H1 (cell line): Measurements from ENCODE around the gene STK40. TPM values are rescaled to one million over a fixed set of nuclear protein-coding genes. Genes with fewer than 3 reads are reported as not detected.

Experiments used
- CTCF ChIA-PET: fragments of 300-600 bp; sonication (Branson Sonifier 250); formaldehyde crosslinking; loops from one replicate; lab custom pipeline; 2021; ENCODE audit not compliant: partially characterized antibody; lab: Charles Lee
- POLR2A ChIA-PET: fragments of 300-600 bp; sonication (Branson Sonifier 250); formaldehyde crosslinking; loops from one replicate; lab custom pipeline; 2021; ENCODE audit warnings: inconsistent platforms; ENCODE audit not compliant: partially characterized antibody; lab: Charles Lee
- DNase-seq, 2 experiments: peaks; one replicate each; pipeline versions ENCODE4 v3.0.0 to v3.0.0-alpha.2; 2010 to 2022; ENCODE audit warnings: low spot score in 2 of 2, low read depth in 1 of 2, mixed read lengths in 1 of 2
- FAIRE-seq: peaks from 2 replicates; lab custom pipeline; 2011; peaks lifted over from hg19 to GRCh38; lab: Jason Lieb, UNC
- H2AFZ ChIP-seq: 2 replicates; pipeline ENCODE4 v1.8.1; 2012; ENCODE audit warnings: low read length, inconsistent platforms
- H2AK5ac ChIP-seq: 2 replicates; pipeline ENCODE4 v1.6.1; 2013; ENCODE audit warnings: low read depth, low read length
- H2BK120ac ChIP-seq: replicated peaks from 2 replicates; pipeline ENCODE3; 2013; ENCODE audit warnings: low read depth, low read length, inconsistent platforms
- H2BK12ac ChIP-seq: 2 replicates; pipeline ENCODE4 v1.6.1; 2013; ENCODE audit warnings: low read depth, low read length
- H2BK15ac ChIP-seq: 2 replicates; pipeline ENCODE4 v1.6.1; 2013; ENCODE audit warnings: low read length
- H2BK20ac ChIP-seq: 2 replicates; pipeline ENCODE4 v1.6.1; 2013; ENCODE audit warnings: low read length
- H2BK5ac ChIP-seq: 2 replicates; pipeline ENCODE4 v1.6.1; 2013; ENCODE audit warnings: low read depth, low read length
- H3K14ac ChIP-seq: 2 replicates; pipeline ENCODE4 v1.6.1; 2013; ENCODE audit warnings: inconsistent platforms; ENCODE audit not compliant: insufficient read length
- H3K18ac ChIP-seq: 2 replicates; pipeline ENCODE4 v1.6.1; 2013; ENCODE audit warnings: low read length; ENCODE audit errors: extremely low read depth
- H3K23ac ChIP-seq: 2 replicates; pipeline ENCODE4 v1.6.1; 2013; ENCODE audit warnings: inconsistent platforms; ENCODE audit not compliant: insufficient read length
- H3K23me2 ChIP-seq: 2 replicates; pipeline ENCODE4 v1.6.1; 2013; ENCODE audit warnings: low read depth, low read length
- H3K27ac ChIP-seq: 2 replicates; pipeline ENCODE4 v1.6.1; 2011; ENCODE audit warnings: low read depth, low read length, inconsistent platforms
- H3K27me3 ChIP-seq, 4 experiments: replicated peaks in 1 of 4; 1 replicate in 1 of 4; 2 replicates in 3 of 4; pipeline versions ENCODE4 v1.6.1 to v1.8.1; 2011 to 2013; ENCODE audit warnings: low read length in 3 of 4, mild to moderate bottlenecking in 3 of 4, inconsistent platforms in 2 of 4, mixed read lengths in 2 of 4, moderate library complexity in 1 of 4; ENCODE audit not compliant: control insufficient read depth in 3 of 4, insufficient read depth in 3 of 4; ENCODE audit errors: extremely low read depth in 1 of 4
- H3K36me3 ChIP-seq, 4 experiments: 2 replicates each; pipeline versions ENCODE4 v1.6.1 to v1.8.1; 2011 to 2013; ENCODE audit warnings: mild to moderate bottlenecking in 4 of 4, low read length in 3 of 4, moderate library complexity in 2 of 4, control low read depth in 1 of 4, inconsistent platforms in 1 of 4; ENCODE audit not compliant: insufficient read depth in 4 of 4, control insufficient read depth in 2 of 4
- H3K4ac ChIP-seq: replicated peaks from 2 replicates; pipeline ENCODE3; 2013; ENCODE audit warnings: low read length, low read depth, mixed read lengths, inconsistent platforms; ENCODE audit not compliant: insufficient read length
- H3K4me1 ChIP-seq, 4 experiments: replicated peaks in 1 of 4; 1 replicate in 1 of 4; 2 replicates in 3 of 4; pipeline versions ENCODE4 v1.6.1 to v1.8.1; 2011 to 2013; ENCODE audit warnings: low read length in 3 of 4, inconsistent platforms in 2 of 4, mixed read lengths in 1 of 4; ENCODE audit not compliant: insufficient read depth in 4 of 4, control insufficient read depth in 3 of 4
- H3K4me2 ChIP-seq, 2 experiments: 2 replicates each; pipeline versions ENCODE4 v1.6.1 to v1.8.1; 2011 to 2013; ENCODE audit warnings: low read depth in 2 of 2, low read length in 2 of 2, control low read depth in 1 of 2, inconsistent platforms in 1 of 2, mild to moderate bottlenecking in 1 of 2; ENCODE audit not compliant: insufficient read depth in 1 of 2
- H3K4me3 ChIP-seq, 4 experiments: fragments of 200-600, 300-600 bp in 1 of 4; sonication (generic), shearing (Covaris generic), sonication (Bioruptor Twin) in 1 of 4; 2 replicates each; pipeline versions ENCODE4 v1.5.1 to v1.8.1; 2011 to 2016; ENCODE audit warnings: low read length in 4 of 4, low read depth in 3 of 4, control low read depth in 2 of 4, inconsistent platforms in 2 of 4, mild to moderate bottlenecking in 2 of 4, mixed read lengths in 1 of 4, moderate library complexity in 1 of 4; ENCODE audit not compliant: insufficient read depth in 2 of 4; ENCODE audit errors: extremely low read depth in 1 of 4
- H3K56ac ChIP-seq: replicated peaks from 2 replicates; pipeline ENCODE3; 2013; ENCODE audit warnings: low read depth, mild to moderate bottlenecking, mixed read lengths, low read length, inconsistent platforms; ENCODE audit not compliant: insufficient read length
- H3K79me1 ChIP-seq: 2 replicates; pipeline ENCODE4 v1.6.1; 2013; ENCODE audit warnings: low read depth, low read length, control low read depth
- H3K79me2 ChIP-seq, 2 experiments: 2 replicates each; pipeline versions ENCODE4 v1.6.1 to v1.8.1; 2012 to 2013; ENCODE audit warnings: low read length in 2 of 2, mild to moderate bottlenecking in 2 of 2, inconsistent platforms in 1 of 2; ENCODE audit not compliant: insufficient read depth in 2 of 2, control insufficient read depth in 1 of 2
- H3K9ac ChIP-seq, 4 experiments: replicated peaks in 1 of 4; 1 replicate in 1 of 4; 2 replicates in 3 of 4; pipeline versions ENCODE4 v1.6.1 to v1.8.1; 2011 to 2013; ENCODE audit warnings: low read depth in 3 of 4, low read length in 3 of 4, control low read depth in 2 of 4, mild to moderate bottlenecking in 2 of 4, moderate library complexity in 2 of 4, inconsistent platforms in 1 of 4; ENCODE audit errors: extremely low read depth in 1 of 4
- H3K9me3 ChIP-seq, 2 experiments: 2 replicates each; pipeline versions ENCODE4 v1.6.1 to v1.8.1; 2012 to 2013; ENCODE audit warnings: mild to moderate bottlenecking in 2 of 2, moderate library complexity in 2 of 2, control low read depth in 1 of 2, inconsistent platforms in 1 of 2, low read depth in 1 of 2, low read length in 1 of 2, mixed read lengths in 1 of 2; ENCODE audit not compliant: insufficient read depth in 2 of 2
- H4K20me1 ChIP-seq, 2 experiments: replicated peaks in 1 of 2; 2 replicates each; pipeline versions ENCODE3 to v1.8.1; 2011 to 2013; ENCODE audit warnings: inconsistent platforms in 2 of 2, low read length in 2 of 2, mild to moderate bottlenecking in 1 of 2; ENCODE audit not compliant: insufficient read depth in 2 of 2, control insufficient read depth in 1 of 2
- H4K5ac ChIP-seq: 2 replicates; pipeline ENCODE4 v1.6.1; 2013; ENCODE audit warnings: low read length, low read depth, mixed read lengths, inconsistent platforms; ENCODE audit not compliant: insufficient read length
- H4K8ac ChIP-seq: 2 replicates; pipeline ENCODE4 v1.8.0; 2013; ENCODE audit warnings: mild to moderate bottlenecking, moderate library complexity, low read length, inconsistent platforms; ENCODE audit not compliant: insufficient read depth; ENCODE audit errors: extremely low read depth
- H4K91ac ChIP-seq: replicated peaks from 2 replicates; pipeline ENCODE3; 2013; ENCODE audit warnings: low read length, mixed read lengths, inconsistent platforms; ENCODE audit not compliant: insufficient read length
- BRCA1 ChIP-seq: IDR thresholded peaks from 2 replicates; pipeline ENCODE4 v1.6.1; 2012; ENCODE audit warnings: low read depth, low read length, improper control_type of control experiment
- CBX5 ChIP-seq: fragments of 300-800, 300-1000 bp; sonication (generic); IDR thresholded peaks from 2 replicates; pipeline ENCODE4 v1.7.1; 2016; ENCODE audit warnings: antibody characterized with exemption, low read length, low read depth
- CHD1 ChIP-seq: IDR thresholded peaks from 2 replicates; pipeline ENCODE4 v1.6.1; 2012; ENCODE audit warnings: low read depth, low read length, improper control_type of control experiment
- CTBP2 ChIP-seq: IDR thresholded peaks from 2 replicates; pipeline ENCODE4 v1.7.0; 2011; ENCODE audit warnings: borderline replicate concordance, mild to moderate bottlenecking, moderate library complexity, mixed read lengths, low read length; ENCODE audit not compliant: insufficient read depth, insufficient read length
- EZH2 ChIP-seq: fragments of 200-600 bp; sonication (generic); IDR thresholded peaks from 2 replicates; pipeline ENCODE4 v1.7.1; 2012; ENCODE audit warnings: low read depth, mild to moderate bottlenecking, moderate library complexity, low read length, inconsistent platforms; ENCODE audit not compliant: severe bottlenecking
- JUND ChIP-seq: IDR thresholded peaks from 2 replicates; pipeline ENCODE4 v1.6.1; 2011; ENCODE audit warnings: mild to moderate bottlenecking, improper control_type of control experiment, low read length
- KDM5A ChIP-seq: fragments of 200-600 bp; IDR thresholded peaks from 2 replicates; pipeline ENCODE4 v1.7.1; 2012; ENCODE audit warnings: mild to moderate bottlenecking, low read length, inconsistent platforms, mixed read lengths
- MAFK ChIP-seq: IDR thresholded peaks from 2 replicates; pipeline ENCODE4 v1.6.1; 2012; ENCODE audit warnings: low read depth, mild to moderate bottlenecking, improper control_type of control experiment, low read length
- RBBP5 ChIP-seq: IDR thresholded peaks from 2 replicates; pipeline ENCODE4 v1.7.1; 2012; ENCODE audit warnings: low read depth, mild to moderate bottlenecking, inconsistent platforms, low read length, moderate library complexity, borderline replicate concordance
- RXRA ChIP-seq: IDR thresholded peaks from 2 replicates; pipeline ENCODE4 v1.6.1; 2011; ENCODE audit warnings: low read depth, mild to moderate bottlenecking, low read length, moderate library complexity; ENCODE audit not compliant: insufficient read depth
- SIX5 ChIP-seq: IDR thresholded peaks from 2 replicates; pipeline ENCODE4 v1.6.1; 2011; ENCODE audit warnings: mild to moderate bottlenecking, low read depth, low read length
- SP4 ChIP-seq: IDR thresholded peaks from 2 replicates; pipeline ENCODE4 v1.6.1; 2012; ENCODE audit warnings: low read length, inconsistent platforms
- SRF ChIP-seq: IDR thresholded peaks from 2 replicates; pipeline ENCODE4 v1.6.1; 2011; ENCODE audit warnings: mild to moderate bottlenecking, low read depth, low read length, moderate library complexity
- WGBS, 2 experiments: shearing (Covaris generic) in 1 of 2; methylation state at CpG; one replicate each; pipeline versions ENCODE4 v1.1.6 to v1.1.7; 2013 to 2015; ENCODE audit warnings: low lambda C conversion rate in 2 of 2, mixed read lengths in 2 of 2, inconsistent platforms in 1 of 2, low coverage in 1 of 2, missing lambda C conversion rate in 1 of 2; ENCODE audit not compliant: insufficient replicate concordance in 2 of 2, insufficient coverage in 1 of 2, insufficient read length in 1 of 2; ENCODE audit errors: extremely low coverage in 1 of 2, missing lambda C conversion rate in 1 of 2; 5-methylcytosine and 5-hydroxymethylcytosine counted together
- polyA plus RNA-seq, 7 experiments: library from polyadenylated mRNA; depleted of rRNA in 3 of 7; stranded (reverse) in 5 of 7; unstranded in 2 of 7; fragments of >200 nt in 5 of 7; fragments of 200-250 nt in 2 of 7; gene quantifications; 1 replicate in 5 of 7; 2 replicates in 1 of 7; 4 replicates in 1 of 7; pipeline versions ENCODE4 v1.2.1 to v1.2.3, GENCODE V29; 2011 to 2013; ENCODE audit warnings: missing spikeins in 2 of 7, mixed read lengths in 2 of 7
- total RNA-seq: library from RNA; stranded (reverse); fragmentation: NEBNext Ultra II Directional; extraction: Animal tissue kit (Norgen Biotek cat#: 25700); gene quantifications from 2 replicates; pipeline ENCODE4 v1.2.1, GENCODE V29; 2021

STK40 gene
- total and polyA plus RNA-seq, 2 of the 8 experiments (the other 6 are each of a cell fraction or from before 2014, with no cell fraction given) = 13.6 to 28.6 TPM

DNA sequence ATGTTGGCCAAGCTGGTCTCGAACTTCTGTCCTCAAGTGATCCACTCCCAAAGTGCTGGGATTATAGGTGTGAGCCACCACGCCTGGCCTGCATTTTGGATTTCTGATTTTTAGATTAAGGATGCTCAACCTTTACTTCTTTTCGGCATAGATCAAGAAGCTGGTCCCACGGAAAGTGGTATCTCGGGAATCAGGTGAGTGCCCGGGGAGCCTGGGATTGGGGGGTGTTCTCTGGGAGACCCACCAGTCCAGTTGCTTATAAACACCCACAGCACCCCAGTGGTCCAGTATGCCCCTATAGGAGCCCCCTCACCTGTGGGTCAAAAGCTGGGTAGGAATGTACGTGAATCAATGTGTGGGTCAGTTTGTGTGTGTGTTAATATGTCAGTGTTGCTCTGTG lies 76.3 kb downstream of the STK40 start:
- FAIRE-seq = no peak
- Histone ChIP-seq H4K5ac (no peak overlapping the region), H3K9me3 (no peaks in the 10 kb centered on the region), H3K4me2 (no peak overlapping the region), H2BK12ac (no peak overlapping the region), H2BK5ac (no peak overlapping the region), H3K27ac (no peak overlapping the region), H3K36me3 (peaks cover 0 to 2% (median 0%) of the 10 kb centered on the region in 4 experiments; a peak in 2 of 8 replicates), H2AFZ (no peak overlapping the region), H3K14ac (no peak overlapping the region), H3K79me2 (no peaks in the 10 kb centered on the region), H3K56ac (no peak overlapping the region), H4K91ac (no peak overlapping the region), H4K20me1 (peaks cover 0 to 7% of the 10 kb centered on the region in 2 experiments), H2BK20ac (no peak overlapping the region), H3K23me2 (peaks cover 6% of the 10 kb centered on the region), H4K8ac (no peak overlapping the region), H3K4ac (no peak overlapping the region), H3K79me1 (no peaks in the 10 kb centered on the region; the same call in 1 of the 2 replicates), H3K4me1 (peaks cover 0 to 9% (median 6%) of the 10 kb centered on the region in 4 experiments; a peak in 6 of 7 replicates), H2AK5ac (no peak overlapping the region), H2BK15ac (no peak overlapping the region), H3K27me3 (no peaks in the 10 kb centered on the region), H3K9ac (no peak overlapping the region), H3K4me3 (no peak overlapping the region), H3K18ac (no peak overlapping the region), H3K23ac (no peak overlapping the region), H2BK120ac (no peak overlapping the region)
- CTCF ChIA-PET = interaction anchor here (0.7 to 1.8 kb wide), 5 partner anchors 11 to 202 kb away, joined by 3 to 6 read pairs (median 3); no protein-coding TSS in a partner anchor
- 90% methylated on average over 7 of the region's 7 CpGs; no CpG with 5 or more reads in 1 of the 2 experiments for WGBS, 2 experiments
- POLR2A ChIA-PET = interaction anchor here (1.1 to 6.8 kb wide), 2 partner anchors 11 to 71 kb away, joined by 3 to 130 read pairs; partner anchors contain the start of gene EVA1B
- DNase-seq = no peak
- TF ChIP-seq EZH2 = no peak
- TF ChIP-seq KDM5A = no peak
- TF ChIP-seq CTBP2 = no peak
- no peak for TF ChIP-seq JUND
- no peak for TF ChIP-seq MAFK
- TF ChIP-seq SRF = no peak
- TF ChIP-seq RBBP5 = no peak
- TF ChIP-seq SIX5 = no peak
- no peak for TF ChIP-seq RXRA
- TF ChIP-seq CHD1 = no peak
- no peak for TF ChIP-seq SP4
- TF ChIP-seq CBX5 = no peak
- no peak for TF ChIP-seq BRCA1
